Embryonic facial prominence (tissue), 1 donor: Measurements from ENCODE around the gene CDY2A.
"Not testable (repeated sequence)": the region's sequence is repeated elsewhere in the genome, so short reads cannot be mapped to it uniquely, and the experiment has no call there.

Source experiments
- DNase-seq: peaks from one replicate; pipeline ENCODE4 v3.0.0-alpha.2; 2016; ENCODE audit errors: extremely low spot score

The CDY2A gene, protein sequence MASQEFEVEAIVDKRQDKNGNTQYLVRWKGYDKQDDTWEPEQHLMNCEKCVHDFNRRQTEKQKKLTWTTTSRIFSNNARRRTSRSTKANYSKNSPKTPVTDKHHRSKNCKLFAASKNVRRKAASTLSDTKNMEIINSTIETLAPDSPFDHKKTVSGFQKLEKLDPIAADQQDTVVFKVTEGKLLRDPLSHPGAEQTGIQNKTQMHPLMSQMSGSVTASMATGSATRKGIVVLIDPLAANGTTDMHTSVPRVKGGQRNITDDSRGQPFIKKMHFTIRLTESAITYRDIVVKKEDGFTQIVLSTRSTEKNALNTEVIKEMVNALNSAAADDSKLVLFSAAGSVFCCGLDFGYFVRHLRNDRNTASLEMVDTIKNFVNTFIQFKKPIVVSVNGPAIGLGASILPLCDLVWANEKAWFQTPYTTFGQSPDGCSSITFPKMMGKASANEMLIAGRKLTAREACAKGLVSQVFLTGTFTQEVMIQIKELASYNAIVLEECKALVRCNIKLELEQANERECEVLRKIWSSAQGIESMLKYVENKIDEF

DNA sequence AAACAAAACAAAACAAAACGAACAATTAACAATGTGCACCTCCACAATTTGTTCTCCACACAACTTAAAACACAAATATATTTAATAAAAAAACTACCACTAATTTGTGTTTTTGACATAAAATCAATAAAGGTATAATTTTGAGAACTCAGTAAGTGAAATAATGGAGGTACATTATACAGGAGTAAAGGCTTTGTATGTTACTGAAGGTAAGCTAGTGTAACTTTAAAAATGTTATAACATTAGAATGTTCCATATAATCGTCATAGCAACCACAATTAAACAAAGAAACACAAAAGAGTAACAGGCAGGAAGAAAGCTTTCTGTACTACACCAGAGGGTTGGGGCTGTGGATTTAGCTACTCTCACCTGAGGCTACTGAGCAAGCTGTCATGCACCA is at the start of gene CDY2A:
Gene CDY2A (plus strand): TSS at position 301 of the 400 bp plus-strand sequence. CDS start 328 bp downstream, outside the sequence.
- not testable (repeated sequence) for DNase-seq

DNA sequence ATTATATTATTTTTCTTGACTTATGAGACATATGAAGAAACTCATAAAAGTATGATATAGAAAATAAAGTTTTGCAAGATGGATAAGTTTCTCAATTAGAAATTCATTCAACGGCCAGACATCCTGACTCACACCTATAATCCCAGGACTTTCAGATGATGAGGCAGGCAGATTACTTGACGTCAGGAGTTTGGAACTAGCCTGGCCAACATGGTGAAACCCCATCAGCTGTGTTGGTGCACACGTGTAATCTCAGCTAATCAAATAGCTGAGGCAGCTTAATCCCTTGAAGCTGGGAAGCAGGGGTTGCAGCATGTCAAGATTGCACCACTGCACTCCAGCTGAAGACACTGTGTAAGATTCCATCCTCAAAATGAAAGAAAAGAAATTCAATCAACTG is 28.0 kb upstream of the CDY2A start:
- DNase-seq: not testable (repeated sequence)

DNA sequence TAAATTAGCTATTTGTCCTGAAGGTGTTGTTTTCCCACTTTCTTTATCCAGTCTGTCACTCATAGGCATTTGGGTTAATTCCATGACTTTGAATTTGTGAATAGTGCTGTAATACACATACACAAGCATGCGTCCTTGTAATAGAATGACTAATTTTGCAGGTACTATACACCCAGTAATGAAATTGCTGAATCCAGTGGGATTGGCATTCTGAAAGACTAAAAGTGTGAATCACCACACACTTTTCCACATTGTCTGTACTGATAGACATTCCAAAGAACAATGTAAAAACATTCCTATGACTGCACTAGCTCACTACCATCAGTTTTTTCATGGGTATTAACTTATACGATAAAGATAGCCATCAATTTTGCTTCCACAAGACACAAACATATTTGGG is 27.3 kb upstream of the CDY2A start:
- DNase-seq: not testable (repeated sequence)

DNA sequence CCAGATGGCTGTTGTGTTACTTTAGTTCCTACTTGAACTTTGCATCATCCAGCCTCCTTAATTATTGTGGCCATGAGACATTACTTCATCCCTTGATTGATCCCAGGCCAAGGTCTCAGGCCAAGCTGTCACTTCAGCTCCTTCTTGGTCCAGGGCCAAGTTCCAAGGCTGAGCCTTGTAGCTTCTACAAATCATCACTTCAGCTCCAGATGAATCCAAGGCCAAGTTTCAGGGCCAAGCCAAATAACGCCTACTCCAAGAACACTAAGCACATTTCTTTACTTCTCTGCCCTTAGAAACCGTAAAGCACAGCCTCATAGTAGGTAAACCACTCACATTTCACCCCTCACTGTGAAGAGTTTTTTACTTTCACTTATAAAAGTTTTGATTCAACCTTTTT is 1.7 kb upstream of the CDY2A start:
- not testable (repeated sequence) for DNase-seq

DNA sequence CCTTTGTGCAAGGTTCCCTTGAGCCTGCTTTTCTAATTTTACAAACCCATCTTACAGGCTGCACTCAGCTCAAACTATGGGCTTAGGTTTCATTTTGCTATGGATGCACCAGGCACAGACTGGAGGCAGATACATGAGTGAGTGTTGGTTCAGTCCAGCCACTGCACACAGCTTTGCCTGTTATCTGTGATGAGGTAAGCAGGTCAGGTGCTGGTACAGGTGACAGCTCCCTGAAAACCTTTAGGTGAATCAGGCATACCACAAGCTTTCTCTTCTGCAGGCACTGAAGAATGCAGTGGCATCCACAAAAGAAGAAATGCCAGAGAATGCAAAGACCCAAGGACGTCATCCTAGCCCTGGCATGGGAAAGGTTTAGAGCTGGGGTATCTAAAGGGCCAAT is 3.3 kb downstream of the CDY2A start:
- not testable (repeated sequence) for DNase-seq

DNA sequence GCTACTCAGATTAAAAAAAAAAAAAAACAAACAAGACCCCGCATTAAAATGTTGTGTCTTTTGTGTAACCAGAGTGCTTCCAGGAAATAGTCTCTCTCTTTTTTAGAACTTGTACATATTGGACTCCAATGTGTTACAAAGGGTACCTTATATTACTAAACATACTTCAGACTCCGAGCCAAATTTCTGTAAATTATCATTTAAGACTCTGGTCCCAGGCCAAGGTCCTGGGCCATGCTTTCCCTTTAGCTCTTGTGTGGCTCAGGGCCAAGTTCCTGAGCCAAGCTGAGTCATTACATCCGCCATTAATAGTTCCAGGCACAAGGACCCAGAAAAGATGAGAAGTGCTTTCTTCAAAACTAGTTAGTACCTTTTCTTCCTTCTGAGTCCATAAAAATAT is 4.6 kb downstream of the CDY2A start:
- not testable (repeated sequence) for DNase-seq

DNA sequence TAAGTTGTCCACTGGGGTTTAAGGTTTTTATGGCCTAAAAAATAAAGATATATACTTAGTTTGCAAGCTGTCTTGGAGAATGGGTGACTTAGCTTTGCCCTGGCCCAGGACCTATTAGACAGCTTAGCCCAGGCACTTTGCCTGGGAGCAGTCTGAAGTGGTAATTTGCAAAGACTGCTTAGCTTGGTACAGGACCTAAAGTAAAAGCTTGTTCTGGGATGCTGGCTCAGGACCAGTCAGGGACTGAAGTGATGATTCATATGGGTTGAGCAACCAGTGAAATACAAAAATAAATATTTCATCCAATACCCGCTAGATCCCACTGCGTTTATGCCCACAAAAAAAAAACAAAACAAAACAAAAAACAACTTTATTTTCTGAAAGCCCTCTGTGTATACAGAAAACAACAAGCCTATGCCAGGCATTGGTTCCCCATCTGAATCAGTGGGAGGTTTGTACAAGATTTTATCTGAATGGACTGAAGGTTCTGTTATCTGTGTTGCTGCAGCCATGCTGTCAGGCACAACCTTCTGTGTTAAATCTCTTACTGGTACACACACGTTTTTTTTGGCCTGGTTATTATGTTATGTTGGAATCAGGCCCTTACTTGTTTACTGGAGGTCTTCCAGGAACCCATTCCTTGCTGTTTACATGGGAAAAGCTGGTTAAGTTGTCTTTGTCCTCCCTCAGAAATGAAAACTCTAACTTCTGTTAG is 8.7 kb downstream of the CDY2A start:
- not testable (repeated sequence) for DNase-seq

DNA sequence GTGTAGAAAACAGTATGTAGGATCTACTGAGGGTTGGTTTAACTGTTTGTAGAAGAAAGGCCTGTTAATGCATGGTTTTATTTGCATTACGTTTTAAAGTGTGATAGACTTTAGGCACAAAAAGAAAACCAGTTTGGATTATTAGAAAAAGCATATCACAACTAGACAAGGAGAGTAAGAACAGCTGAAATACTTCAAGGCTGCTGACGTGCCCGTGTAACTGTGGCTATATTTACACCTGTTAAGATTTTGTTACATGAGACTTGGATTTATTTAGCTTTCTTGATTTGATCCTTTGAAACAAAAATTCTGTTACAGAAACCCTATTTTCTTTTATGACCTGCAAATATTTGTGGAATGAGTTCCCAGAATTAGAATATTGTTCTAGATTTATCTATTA is 9.3 kb downstream of the CDY2A start:
- not testable (repeated sequence) for DNase-seq

DNA sequence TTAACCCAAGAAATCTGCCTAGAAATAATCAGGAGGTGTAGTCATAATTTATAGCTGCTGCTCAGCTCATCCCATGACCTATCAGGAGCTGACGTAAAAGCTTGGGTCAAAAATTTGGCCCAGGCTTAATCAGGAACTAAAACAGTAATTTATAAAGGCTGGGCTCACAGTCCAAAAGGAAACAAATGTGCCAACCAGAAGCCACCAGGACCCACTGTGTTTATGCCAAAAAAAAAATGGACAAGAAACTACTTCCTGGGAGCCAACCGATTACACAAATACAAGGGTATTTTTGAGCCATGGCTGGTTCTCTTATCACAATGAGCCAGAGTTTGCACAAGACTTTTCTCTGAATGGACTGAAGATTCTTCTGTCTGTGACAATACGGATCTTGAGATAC is 19.4 kb downstream of the CDY2A start:
- DNase-seq: not testable (repeated sequence)

DNA sequence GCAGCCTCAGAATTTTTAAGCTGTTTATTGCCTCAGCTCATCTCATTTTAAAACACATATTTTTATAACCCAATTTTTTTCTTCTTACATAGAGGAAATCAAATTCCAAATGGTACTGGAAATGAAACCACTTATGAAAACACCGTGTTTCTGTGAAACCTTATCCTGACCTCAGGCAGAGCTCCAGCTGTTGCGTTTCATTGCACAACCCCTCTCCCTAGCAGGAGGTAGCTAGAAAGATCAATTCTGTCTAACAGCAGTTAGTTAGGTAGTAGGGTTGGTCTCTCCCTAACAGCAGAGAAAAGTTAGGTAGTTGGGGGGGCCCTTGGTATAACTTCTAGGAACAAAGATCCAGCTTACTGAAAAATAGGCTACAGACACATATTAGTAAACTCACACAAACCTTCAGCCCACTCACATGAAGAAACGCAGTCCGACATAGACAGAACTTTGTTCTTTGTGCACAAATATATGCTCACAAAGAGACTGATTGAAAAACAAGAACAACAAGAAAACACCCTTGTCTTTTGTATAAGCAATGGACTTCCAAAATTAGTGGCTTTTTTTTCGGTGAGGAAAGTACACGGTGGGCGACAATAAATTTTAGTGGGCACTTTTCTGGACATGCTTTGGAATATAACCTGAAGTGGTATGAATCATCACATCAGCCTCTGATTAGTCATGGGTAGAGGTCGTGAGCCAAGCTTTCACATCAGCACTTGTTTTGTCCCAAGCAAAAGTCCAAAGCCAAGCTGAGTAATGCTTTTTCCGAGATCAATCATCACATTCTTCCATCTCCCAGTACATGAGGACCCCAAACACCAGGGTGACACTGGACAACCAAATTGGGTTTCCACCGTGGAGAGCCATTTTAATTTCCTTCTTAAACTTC is 22.8 kb downstream of the CDY2A start:
- not testable (repeated sequence) for DNase-seq

DNA sequence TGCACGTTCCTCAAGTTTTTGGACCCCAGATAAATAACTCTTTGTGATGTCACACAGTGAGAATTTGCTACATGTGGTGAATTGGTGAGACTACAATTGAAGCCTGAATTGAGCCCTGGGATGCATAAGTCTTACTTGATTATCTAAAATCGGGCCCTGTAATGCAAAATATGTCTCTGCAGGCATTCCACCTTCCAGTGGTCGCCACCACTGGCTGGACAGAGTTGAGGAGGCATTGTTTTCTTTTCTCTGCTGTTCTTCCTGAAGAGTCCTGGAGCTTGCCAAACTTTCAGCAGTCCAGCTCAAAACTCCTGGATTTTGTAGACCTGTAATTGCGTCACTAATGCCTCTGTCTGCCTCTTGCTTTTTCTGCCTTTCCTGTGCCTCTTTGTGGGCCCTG is 23.5 kb downstream of the CDY2A start:
- DNase-seq: not testable (repeated sequence)

DNA sequence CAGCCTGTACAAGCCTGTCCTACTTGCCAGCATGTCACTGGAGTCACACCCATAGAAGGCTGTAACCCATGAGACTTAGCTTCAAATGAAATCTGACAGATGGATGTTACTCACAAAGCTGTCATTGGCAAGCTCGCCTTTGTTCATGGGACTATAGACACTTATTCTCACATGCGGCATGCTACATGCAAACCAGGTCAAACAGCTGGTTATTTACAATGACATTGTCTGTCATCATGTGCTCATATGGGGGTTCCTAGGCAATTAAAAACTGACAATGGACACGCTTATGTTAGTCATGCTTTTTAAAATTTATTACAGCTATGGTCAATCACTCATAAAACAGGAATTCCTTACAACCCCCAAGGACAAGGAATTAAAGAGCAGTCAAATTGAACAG is 30.9 kb downstream of the CDY2A start:
- DNase-seq: not testable (repeated sequence)

DNA sequence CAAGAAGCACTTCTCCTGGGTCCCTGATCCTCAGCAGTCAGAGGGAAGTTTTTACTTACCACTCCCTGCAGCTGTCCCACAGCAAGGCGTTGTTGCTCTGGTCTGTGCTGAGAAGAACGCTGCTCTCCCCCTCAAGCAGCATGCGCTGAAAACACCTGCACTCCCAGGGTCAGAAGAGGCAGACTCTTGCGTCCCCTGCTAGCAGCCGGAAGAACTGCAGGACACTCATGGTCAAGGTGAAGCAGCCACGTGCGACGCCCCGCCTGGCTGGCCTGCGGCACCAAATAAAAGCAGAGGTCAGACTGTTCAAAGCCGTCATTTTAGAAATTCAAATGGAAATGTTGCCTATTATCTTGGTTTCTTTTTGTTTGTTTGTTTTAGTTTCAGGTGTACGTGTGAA is 47.9 kb downstream of the CDY2A start:
- DNase-seq: not testable (repeated sequence)
